GM19035 (cell line): ENCODE measurements around the gene RAB11FIP5.
"Not testable (repeated sequence)": the region's sequence is repeated elsewhere in the genome, so short reads cannot be mapped to it uniquely, and the experiment has no call there.

ENCODE experiments used
- ATAC-seq: cut with Tn5 transposase; IDR thresholded peaks from one replicate; pipeline ENCODE4 v1.9.1; 2021; ENCODE audit not compliant: unreplicated experiment

The RAB11FIP5 gene

DNA sequence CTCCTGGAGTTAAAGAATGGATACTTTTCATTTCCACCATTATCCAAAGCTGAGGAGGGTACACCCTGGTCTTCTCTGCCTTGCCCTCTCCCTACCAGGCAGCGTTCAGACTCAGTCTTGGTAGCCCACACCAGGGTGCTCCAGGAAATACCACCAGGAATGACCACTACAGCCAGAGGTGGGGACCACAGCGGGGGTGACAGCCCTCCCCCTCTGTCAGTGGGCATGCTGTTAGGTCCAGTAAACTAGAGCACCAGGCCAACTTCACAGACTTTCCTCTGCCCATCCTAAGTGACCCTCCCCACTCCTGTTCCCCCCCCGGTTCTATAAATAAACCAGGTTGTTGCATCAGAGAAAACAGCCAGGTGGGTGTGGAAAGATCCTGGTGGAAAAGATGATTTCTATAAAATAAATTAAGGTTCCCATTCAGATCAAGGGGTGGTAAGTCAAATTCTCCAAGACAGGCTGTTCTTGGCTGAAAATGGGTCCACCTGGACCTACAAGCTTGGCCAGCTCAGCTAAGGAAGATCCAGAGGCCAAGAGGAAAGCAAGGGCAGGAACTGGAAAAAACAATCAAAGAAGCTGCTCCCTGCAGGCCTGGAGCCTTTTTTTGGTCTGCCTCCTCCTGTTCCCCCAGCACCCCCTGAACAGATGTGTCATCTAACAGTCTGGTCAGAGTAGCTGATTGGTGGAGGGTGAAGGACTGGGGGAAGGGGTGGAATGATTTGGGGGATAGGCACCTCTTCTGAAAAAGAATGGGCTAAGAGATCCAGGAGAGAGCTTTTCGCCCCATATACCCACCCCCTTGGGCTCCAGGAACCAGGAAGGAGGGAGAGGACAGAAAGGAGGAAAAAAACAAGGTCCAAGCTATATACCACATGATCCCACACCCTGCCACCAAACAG lies 2.3 kb downstream of the RAB11FIP5 start:
- ATAC-seq = no peak

DNA sequence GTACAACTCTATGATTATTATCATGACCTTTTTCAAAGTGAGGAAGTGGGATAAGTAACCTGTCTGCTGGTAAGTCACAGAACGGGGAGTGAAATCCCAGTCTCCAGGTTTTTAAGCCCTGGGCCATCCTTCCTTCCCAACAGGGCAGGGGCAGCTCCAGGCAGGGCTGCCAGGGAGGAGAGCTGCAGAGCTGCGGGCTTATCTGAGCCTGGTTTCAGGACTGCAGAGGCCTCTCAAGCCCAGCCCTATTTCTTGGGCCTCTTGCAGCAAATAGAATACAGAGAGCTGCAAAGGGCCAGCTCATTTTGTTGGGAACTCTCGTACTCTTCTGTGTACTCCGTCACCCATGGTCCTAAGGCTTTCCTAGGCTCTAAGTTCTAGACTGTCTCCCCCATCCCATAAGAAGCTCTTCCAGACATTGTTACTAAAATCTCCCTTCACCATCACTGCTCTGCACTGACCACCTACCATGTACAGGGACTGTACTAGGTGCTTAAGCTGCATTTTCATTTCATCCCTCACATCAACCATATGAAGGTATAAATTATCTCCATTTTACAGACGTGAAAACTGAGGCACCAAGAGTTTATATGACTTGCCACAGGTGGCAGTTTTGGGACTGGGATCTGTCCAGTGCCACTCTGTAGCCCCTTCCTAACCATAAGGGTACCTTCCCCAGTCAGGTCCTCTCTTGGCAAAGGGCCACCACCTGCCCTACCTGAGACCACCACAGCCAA lies 3.1 kb downstream of the RAB11FIP5 start:
- no peak for ATAC-seq

DNA sequence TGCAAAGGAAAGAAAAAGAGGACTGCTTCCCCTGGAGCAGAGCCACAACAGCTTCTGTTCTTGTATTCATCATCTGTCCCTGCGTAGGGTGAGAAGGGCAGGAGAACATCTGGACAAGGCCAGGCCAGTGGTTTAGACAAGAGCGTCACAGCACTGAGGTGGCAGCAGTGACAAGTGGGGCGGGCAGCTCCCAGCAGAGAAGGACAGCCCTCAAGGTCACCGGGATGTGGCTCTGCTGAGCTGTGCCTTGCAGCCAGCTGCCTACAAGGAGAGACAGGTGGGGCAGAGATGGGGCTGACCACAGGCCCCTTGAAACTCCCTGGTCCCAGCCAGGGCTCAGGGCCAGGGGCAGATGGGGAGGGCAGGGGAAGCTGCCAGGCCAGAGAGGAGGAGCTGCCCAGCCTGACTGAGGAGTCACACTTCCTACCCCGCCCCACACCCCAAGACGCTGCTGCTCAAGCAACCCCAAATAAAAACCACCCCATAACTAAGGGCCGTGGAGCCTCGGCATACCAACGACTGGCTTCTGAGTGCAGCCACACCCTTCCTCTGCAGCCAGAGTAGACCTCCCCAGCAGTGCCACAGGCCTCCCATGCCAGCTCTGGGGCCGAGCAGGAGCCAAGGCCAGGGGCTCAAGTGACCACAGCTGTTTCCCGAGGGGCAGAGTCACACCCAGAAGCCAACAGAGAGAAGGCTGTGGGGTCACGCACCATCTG lies 5.4 kb downstream of the RAB11FIP5 start:
- ATAC-seq = no peak

DNA sequence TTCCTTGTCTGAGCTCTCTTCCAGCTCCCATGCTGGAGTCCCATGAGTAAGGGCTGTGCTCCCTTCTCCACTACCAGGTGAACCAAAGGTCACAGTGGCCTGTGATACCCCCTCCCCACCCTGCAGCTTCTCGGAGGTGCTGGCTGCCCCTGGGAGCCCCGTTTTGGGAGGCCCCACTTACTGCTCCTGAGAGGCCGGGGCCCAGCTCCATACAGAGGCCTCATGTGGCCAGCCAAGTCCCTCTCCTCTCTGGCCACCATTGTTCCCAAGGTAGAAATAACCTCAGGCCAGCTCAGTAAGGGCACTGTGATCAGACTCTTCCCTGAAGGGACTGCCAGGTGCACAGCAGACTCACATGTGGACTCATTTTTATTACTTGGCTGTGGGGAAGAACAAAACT lies 6.0 kb downstream of the RAB11FIP5 start:
- ATAC-seq = no peak

DNA sequence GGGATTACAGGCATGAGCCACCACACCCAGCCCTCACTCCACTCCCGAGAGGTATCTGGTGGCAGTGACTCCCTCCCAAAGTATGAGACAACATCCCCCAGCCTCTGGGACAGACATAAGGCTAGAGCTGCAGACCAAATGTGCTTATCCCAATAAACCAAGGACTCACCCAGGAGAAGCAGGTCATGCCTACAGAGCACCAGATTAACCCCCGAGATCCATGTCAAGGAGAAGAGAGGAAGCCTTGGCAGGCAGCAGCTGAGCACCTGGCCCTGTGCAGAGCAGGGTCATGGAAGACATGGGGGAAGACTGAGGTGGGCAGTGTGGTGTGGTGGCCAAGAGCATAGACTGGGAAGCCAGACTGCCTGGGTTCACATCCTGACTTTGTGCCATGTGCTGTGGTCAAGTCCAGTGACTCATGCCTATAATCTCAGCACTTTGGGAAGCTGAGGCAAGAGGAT lies 7.2 kb downstream of the RAB11FIP5 start:
- ATAC-seq = no peak

DNA sequence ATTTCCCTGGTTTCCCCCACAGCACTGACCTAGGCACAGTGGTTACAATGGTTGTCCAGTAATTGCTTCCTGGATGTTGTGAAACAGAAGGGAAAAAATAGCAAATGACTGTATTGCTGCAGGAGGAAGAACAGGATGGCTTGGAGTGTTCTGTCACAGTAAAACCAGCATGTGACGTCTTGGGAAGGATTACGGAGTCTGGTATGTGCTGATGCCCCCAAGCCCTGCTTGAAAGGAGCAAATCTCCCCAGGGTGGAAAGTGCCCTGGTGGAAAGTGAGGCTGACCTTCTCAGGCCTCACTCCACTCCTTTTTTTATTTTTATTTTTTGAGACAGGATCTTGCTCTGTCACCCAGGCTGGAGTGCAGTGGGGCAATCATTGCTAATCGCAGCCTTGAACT lies 7.8 kb downstream of the RAB11FIP5 start:
- no peak for ATAC-seq

DNA sequence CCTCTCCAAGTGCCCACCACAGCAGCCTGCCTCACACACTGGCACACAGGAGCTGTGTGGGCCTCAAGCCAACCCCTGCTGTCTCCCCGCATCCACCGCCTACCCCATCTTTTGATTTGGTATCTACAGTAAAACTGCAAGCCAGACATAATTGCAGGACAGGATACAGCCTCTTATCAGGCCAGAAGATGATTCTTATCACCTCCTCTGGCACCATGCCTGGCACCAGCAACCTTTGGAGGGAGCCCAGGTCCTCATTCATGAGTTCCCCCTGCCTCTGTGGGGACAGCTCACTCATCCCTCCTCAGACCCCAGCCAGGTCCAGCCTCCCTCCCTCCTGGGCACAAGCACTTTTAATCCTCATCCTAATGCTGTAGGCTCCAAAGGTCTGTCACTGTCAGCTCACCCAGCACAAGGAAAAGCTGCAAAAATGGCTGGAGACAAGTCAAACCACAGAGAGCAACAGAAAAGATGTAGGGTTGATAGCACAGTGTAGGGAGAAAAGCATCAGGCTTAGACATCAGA lies 9.7 kb downstream of the RAB11FIP5 start:
- no peak for ATAC-seq

DNA sequence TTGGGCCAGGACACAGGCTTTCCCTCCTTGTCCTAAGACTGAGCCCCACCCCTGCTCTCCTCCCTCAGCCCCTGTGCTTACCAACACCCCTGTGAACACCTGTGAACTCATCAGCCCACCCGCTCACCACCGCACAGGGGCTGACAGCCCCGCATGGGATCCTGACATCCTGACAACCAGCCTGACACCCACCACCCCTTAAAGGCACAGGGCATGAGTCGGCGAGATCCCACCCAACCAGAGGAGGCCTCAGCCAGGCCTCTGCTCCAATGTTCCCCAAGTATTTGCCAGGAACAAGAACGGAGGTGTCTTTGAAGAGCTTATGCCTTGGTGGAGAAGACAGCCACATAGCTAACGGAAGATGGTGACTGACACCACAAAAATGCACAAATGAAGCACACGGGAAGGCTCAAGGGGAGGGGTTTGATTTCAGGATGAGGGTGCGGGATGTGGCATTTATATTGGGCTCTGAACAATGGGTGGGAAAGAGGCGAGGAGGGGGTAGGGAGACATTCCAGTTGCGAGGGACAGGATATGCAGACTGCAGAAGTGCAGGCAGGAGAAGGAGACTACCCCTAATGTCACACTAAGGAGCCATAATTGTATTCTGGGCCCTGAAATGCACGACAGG lies 11.0 kb downstream of the RAB11FIP5 start:
- ATAC-seq = no peak

DNA sequence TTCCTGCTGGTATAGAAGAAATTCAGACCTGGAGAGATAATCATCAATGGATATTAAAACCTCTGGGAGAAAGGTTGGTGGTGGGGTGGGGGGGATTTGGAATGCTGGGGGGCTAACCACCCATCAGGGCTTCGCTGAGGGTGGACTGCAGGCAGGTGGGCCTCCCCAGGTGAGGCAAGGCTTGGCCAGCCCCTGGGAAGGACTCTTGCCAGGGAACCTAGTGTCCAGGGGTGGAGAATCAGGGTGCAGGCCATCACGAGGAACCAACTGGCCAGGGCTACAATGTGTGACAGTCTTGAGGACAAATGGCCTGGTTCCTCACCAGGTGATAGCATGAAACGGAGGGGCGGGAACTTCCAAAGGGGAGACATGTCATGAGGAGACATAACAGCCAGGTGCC lies 11.8 kb downstream of the RAB11FIP5 start:
- ATAC-seq = no peak

DNA sequence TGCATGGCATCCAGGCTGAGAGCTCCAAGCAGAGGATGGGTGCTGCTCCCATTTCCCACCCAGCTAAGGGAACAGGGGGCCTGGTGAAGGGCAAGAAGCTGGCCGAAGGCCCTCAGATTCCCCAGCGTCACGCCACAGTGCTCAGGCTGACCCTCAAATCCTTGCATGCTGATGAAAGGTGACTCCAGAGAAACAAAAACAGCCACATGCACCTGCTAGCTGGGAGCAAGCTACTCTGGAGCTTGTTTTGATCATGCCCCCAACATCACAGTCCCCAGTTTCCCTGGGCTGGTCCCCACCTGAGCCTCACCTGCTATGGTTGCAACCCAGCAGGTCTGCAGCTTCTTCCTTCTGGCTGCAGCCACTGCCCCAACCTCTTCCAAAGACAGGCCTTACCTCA lies 13.3 kb downstream of the RAB11FIP5 start:
- ATAC-seq = no peak

DNA sequence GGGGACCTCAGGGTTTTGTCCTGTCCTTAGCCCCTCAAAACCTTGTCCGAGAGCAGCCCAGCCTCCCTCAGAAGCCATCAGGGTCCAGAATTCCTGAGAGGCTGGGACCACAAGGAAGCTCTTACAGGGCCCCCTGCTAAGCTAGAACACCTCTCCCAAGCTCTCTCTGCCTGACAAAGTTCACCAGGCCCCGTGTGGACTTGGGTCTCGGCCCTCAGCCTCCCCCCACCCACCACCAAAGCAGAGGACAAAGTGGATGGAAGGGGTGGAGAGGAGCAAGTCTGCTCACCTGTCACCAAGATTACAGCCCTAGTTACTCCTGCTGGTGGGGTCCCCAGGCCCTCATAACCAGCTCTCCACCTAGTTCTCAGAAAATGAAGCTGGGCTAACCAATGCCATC lies 16.8 kb downstream of the RAB11FIP5 start:
- ATAC-seq = no peak

DNA sequence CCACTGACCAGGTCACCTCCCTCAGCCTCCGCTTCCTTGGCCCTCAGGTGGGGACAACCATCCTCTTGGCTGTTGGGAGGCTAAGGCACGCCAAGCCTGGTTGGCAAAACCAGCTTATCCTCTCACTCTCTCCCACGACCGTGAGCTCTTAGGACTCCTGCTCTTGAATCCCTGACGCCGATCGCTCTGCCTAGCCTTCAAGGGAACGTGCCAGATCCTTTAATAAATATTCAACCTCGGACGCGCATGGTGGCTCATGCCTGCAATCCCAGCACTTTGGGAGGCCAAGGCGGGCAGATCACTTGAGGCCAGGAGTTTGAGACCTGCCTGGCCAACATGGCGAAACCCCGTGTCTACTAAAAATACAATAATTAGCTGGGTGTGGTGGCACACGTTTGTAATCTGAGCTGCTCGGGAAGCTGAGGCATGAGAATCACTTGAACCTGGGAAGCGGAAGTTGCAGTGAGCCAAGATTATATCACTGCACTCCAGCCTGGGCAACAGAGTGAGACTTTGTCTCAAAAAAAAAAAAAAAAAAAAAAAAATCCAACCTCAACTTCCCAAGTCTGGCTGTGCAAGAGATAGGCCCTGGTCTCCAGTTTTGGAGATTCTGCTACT lies 19.0 kb downstream of the RAB11FIP5 start:
- ATAC-seq = not testable (repeated sequence)

DNA sequence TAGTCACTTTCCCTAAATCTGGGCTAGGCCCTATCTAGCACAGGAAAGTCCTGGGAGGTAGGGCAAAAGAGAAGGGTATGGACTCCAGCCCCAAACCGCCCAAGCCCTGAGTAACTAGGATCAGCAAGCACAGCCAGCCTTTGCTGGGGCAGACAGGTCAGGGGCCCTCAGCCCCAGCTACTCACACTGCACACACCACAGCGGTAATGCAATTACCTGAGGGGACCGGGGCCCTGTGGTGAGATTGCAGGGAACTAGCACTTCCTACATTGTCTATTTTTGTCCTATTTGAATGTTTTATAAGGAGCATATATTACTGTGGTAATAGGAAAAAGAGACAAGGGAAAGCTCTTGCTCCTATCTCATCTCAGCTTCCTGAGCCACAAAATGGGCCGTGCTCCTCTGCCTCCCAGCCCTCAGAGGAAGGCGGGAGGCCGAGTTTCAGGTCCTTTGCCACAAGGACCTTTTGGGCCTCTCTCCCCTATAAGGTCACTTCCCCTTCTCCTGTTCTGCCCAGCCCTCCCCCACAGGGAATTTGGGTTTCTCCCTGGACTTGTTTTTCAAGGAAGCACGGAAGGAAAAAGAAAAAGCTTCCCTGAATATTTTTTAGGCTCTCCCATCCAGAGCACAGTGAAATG lies 20.5 kb downstream of the RAB11FIP5 start:
- no peak for ATAC-seq

DNA sequence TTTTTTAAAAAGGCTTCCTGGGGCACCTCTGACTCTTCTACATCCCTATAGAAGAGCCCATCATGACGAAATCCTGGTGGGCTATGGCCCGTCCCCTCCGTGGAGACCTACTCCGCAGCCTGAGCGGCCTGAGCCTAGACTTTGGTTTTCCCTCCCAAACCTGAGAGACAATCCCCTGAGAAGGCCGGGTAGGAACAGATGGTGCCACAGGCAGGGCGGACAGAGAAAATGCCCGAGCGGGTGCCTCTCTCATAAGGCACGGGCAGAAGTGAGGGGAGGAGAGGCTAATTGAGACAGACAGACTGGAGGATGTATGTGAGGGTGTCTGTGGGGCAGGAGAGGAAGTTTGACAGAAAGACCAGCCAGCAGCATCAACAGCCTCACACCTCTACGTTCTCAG lies 21.1 kb downstream of the RAB11FIP5 start:
- no peak for ATAC-seq

DNA sequence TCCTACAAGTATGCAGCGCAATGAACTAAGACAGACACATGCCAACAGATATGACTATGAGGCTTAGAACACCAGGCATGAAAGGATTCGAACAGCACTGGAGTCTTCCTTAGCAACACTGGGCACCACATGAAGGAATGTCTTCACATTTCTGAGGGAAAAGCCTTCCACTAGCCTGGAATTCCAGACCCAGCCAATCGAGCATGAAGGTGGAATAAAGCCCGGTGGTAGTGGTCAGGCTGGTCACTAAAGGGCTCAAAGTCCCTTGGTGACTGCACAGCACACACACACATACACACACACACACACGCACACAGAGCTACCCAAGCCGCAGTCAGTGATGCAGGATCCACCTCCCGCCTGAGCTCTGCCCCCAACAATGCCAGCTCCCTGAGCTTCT lies 21.6 kb downstream of the RAB11FIP5 start:
- ATAC-seq = no peak

DNA sequence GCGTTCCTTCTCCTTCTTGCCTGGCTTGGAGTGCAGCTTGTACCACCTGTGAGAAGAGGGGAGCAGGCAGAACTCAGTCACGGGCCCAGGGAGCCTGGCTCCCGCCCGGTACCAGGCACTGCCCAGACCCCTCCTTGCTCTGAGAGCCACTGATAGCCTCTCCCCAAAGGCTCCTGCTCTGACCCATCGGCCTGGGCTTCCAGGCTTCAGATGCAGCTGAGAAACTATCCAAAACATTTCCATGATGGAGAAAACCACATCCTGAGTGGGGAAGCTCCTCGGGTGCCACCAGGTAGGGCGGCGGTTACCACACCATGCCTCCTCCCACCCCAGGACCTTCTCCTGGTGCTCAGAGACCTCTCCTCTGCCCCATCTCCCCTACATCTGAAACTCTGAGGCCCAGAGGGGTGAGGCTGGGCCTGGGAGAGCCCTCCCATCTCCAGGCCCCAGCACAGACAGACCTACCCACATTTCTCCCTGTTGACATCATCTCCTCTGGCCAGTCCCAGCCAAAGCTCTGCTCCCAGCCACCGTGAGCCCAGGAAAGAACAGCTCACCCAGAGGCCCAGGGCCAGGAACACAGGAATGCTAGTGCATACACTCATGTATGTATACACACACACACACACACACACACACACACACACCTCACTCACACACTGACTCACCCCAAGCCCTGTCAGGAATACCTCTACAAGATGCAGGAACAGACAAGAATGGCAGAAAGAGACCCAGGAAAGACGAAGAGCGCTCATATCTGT lies 23.3 kb downstream of the RAB11FIP5 start:
- no peak for ATAC-seq

DNA sequence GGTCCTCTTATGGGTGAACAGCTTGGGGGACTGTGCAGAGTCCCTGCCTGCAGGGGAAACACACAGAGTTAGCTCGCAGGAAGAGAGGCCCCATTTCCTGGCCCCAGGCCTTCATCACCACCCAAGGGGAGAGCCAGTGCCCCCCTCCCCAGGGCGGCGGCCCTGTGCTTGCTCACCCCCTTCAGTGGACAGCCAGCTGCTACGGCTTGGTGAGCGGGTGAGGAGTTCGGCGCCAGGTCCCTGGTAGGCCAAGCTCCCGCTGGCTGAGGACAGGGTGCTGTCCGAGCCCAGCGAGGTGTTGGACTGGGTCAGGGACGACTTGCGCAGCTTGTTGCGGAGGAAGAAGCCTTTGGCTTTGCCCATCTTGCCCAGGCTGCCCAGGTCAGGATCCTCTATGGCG lies 24.0 kb downstream of the RAB11FIP5 start:
- ATAC-seq = no peak

DNA sequence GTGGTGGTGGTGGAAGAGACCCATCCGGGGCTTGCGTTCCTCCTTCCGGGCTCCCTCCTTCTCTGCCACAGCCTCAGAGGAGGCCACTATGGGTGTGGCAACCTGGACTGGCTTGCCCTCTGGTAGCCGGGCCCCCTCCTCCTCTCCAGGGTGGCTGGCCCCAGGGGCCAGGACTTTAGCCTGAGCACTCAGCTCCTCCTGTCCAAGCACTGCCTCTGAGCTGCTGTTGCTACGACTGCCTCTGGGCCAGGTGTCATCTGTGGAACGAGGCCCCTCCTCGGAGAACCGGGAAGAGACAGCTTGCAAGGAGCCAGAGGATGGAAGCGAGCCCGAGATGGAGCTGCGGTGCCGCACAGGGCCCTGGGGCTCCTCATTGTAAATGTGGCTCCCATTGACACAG lies 24.5 kb downstream of the RAB11FIP5 start:
- no peak for ATAC-seq

DNA sequence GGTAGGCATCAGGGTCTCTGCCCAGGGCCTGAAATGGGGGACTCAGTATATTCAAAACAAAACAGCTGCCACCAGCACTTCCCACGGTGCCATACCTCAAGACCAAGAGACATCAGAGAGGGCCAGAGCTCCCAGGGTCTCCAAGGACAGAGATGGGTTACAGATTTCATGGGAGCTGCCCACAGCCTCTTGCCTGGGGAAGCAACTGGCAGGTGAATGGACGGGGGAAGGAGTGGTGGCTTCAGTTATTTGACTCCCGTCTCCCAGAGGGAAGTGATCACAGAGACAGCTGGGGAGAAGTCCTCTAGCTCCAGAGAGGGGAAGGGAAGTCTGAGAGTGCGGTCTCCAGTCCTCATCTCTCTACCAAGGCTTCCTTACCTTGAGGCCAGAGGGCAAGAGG lies 25.4 kb downstream of the RAB11FIP5 start:
- ATAC-seq = no peak
